AG08395 (cell line): Measurements from ENCODE around the gene EPG5.

Source experiments
- DNase-seq: peaks from one replicate; pipeline ENCODE4 v3.0.0; 2012; ENCODE audit warnings: mixed read lengths, low spot score

EPG5 gene

GRCh38 chr18:45967007-45967706 is at the start of gene EPG5:
EPG5 (minus strand) TSS chr18:45967329; CDS start chr18:45967239, 90 bp downstream.
- DNase-seq: peak; percentile 92

- DNase-seq: no peak
Measured at GRCh38 chr18:46013484-46014189, 46.5 kb upstream of the EPG5 start.

- no peak for DNase-seq
Measured at GRCh38 chr18:46010676-46011075, 43.5 kb upstream of the EPG5 start.

GRCh38 chr18:46010050-46010449 is 42.9 kb upstream of the EPG5 start:
- no peak for DNase-seq

GRCh38 chr18:46009125-46009840 is 42.2 kb upstream of the EPG5 start:
- no peak for DNase-seq

DNA sequence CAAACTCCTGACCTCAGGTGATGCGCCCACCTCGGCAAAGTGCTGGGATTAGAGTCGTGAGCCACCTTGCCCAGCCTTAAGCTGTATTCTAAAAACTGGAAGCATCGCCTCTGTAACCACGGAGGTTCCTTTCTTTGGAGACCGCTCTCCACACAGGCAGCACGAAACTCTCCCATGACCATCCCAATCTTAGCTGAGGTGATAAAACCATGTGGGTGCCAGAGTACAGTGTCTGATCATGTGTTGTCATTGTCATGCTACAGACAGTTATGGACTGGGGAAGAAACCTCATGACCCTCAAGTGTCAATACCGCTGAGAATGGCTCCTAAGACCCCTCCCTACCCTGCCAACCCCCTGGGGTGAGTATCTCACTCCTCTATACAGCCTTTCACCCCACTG is 41.4 kb upstream of the EPG5 start:
- no peak for DNase-seq

- no peak for DNase-seq
Measured at GRCh38 chr18:46007165-46007564, 40.0 kb upstream of the EPG5 start.

DNA sequence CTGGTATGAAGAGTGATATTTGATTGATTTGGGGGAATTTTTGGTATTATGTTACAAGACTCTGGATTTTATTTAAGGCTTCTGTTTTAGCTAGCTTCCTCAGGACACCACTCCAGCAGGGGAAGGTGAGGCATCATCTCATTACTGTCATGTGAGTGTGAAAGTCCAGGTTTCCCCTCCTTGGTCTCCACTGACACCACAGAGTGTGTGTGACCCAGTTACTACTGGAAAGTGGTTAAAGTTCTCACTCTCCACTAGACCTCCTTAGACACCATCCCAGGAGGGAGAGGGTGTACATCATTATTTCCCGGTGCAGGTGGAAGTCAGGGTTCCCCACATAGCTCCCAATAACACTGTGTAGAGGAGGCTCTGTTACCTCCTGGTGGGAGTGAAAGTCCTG is 35.8 kb upstream of the EPG5 start:
- DNase-seq: no peak

DNA sequence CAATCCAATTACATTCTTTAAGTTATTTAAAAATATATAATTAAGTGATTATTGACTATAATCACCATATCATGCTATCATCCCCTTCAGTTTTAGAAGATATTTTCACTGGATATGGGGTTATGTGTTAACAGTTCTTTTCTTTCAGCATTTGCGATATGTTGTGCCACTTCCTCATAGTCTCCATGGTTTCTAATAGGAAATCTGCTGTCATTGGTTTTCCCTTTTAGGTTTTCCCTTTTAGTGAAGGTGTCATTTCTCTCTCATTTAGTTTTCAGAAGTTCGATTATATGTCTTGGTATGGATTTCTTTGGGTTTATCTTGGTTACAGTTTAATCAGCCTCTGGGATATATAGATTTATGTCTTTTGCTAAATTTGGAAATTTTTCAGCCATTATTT is 34.8 kb upstream of the EPG5 start:
- no peak for DNase-seq

DNA sequence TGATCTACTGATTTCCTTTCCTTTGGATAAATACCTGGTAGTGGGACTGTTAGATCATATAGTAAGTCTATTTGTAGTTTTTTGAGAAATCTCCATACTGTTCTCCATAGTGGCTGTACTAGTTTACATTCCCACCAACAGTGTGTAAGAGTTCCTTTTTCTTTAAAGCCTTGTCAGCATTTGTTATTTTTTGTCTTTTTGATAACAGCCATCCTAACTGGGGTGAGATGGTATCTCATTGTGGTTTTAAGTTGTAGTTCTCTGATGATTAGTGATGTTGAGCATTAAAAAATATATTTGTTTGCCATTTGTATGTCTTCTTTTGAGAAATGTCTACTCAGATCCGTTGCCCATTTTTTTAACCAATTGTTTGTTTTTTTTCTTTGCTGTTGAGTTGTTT is 33.9 kb upstream of the EPG5 start:
- DNase-seq: no peak

- no peak for DNase-seq
Measured at GRCh38 chr18:45999536-45999935, 32.4 kb upstream of the EPG5 start.

- no peak for DNase-seq
Measured at GRCh38 chr18:45998244-45998643, 31.1 kb upstream of the EPG5 start.

GRCh38 chr18:45997700-45998151 is 30.6 kb upstream of the EPG5 start:
- DNase-seq: no peak

GRCh38 chr18:45995461-45995860 is 28.3 kb upstream of the EPG5 start:
- DNase-seq: no peak

GRCh38 chr18:45993438-45993837 is 26.3 kb upstream of the EPG5 start:
- DNase-seq: peak; percentile 83

DNA sequence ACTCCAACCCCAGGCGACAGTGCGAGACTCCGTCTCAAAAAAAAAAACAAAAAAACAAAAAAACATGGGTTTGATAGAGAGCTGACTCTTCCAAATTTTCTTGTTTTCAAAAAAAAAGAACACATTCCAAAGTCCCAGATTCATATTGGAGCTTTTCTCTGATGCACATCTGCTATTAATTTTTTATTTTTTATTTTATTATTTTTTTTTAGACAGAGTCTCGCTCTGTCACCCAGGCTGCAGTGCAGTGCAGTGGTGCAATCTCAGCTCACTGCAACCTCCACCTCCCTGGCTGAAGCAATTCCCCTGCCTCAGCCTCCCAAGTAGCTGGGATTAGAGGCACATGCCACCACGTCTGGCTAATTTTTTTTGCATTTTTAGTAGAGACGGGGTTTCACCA is 25.4 kb upstream of the EPG5 start:
- peak; percentile 40 for DNase-seq

DNA sequence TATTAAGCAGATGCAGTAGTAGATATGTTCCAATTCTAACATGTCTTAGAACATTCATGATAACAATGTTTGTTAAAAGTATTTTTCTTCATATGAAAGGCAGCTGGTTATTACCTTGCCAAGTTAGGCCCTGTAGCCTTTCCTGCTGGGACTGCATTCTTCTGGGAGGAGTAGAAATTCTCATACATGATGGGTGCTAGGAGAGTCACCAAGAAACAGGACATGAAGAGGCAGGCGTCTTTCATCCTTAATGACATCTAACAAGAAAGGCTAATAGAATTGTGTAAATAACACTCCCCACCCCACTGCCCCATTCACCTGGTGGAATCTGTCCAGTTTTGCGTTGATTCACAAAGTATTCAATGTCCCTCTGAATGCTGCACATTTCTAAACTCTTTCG is 24.7 kb upstream of the EPG5 start:
- no peak for DNase-seq

DNA sequence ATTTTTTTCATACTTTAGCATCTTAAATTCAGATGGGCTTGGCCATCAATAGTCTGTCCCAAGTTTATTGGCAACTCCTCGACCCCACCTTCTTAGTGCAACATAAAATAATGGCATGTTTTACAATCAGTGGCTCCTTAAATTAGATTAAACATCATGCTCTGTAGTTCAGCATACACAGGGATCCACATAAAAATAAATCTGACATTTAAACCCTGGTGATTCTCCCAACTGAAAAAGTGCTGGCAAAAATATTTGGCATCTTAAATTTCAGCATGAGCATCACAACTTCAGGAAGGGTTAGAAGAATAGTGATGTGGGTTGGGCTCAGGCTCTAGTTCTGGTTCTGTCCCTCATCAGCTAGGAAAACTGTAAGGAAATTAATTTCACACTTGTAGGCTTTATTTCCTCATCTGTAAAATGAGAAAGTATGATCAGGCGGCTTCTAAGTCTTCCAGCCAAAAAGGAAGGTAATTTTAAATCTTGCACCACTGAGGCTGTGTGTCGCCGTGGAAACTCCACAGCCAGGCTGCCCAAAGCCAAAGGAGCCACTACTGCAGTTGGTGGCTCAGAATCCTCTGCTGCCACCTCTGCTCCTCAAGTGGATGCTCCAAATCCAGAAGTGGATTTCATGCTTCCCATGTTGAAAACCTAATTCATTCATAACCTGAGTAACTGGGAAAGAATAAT is 17.6 kb upstream of the EPG5 start:
- DNase-seq: no peak

GRCh38 chr18:45981821-45982220 is 14.7 kb upstream of the EPG5 start:
- DNase-seq: no peak

GRCh38 chr18:45980229-45980628 is 13.1 kb upstream of the EPG5 start:
- DNase-seq: no peak

DNA sequence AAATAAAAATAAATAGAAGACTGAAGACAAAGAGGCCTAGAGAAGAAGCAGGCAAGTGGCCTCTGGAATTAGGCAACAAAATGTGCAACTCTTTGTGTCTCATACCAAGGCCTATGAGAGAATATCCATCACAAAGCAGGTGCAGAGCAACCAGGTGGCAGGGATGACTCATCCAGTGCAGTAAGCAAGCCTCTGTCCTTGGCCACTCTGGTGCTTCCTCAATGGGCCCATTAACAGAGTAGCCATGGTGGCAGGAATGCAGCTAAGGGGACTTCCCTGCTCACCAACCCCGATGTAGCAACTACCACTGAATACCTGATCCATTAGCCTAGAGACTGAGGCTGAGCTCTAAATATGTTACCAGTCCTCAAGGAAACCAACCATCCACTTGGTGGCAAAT is 11.0 kb upstream of the EPG5 start:
- no peak for DNase-seq

GRCh38 chr18:45976974-45977373 is 9.8 kb upstream of the EPG5 start:
- DNase-seq: no peak
